Measurements from ENCODE around the gene BUD13. TPM values are rescaled to one million over a fixed set of nuclear protein-coding genes. Genes with fewer than 3 reads are reported as not detected.

The BUD13 gene
- total and polyA plus RNA-seq, 10 of the 15 experiments (the other 5 are each of a cell fraction or from before 2014, with no cell fraction given) = 10.9 to 36.5 (median 24.7) TPM

DNA sequence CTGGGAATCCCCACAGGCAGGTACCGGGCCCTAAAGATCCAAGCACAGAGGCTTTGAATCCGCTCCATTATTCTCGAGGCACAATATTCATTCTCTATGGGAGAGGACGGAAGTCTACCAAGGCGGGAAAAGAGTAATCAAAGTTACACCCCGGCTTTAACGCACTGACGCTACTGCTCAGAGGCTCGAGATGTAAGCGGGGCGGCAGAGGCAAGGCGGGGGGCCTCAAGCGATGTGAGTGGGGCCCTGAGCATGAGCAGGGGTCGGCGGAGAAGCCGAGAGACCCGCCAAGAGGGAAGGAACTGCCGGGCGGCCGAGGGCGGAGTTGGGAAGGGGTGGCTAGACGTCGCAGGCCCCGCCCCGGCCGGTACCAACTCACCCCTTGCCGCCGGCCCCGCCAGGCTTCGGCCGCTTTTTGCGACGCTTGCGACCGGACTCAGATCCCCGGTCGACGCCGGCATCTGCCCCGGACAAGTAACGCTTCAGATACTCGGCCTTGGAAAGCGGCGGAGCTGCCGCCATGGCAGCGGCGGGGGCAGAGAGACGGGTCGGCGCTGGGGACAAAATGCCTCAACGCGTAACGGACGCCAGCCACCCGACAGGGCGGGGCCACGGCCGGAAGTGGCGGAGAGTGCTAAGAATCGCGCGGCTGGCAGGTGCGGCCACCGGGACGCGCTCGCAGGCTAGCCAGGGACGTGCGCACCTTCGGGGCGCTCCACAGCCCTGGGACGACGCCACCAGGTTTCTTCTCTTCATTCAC is at the start of gene BUD13 (continued):
- TF ChIP-seq MYC (IDR thresholded peaks at IDR 0.05; ENCODE audit: insufficient read depth, insufficient read length, insufficient replicate concordance, low read length, severe bottlenecking) = no peak
- TF ChIP-seq, protein P1, sequence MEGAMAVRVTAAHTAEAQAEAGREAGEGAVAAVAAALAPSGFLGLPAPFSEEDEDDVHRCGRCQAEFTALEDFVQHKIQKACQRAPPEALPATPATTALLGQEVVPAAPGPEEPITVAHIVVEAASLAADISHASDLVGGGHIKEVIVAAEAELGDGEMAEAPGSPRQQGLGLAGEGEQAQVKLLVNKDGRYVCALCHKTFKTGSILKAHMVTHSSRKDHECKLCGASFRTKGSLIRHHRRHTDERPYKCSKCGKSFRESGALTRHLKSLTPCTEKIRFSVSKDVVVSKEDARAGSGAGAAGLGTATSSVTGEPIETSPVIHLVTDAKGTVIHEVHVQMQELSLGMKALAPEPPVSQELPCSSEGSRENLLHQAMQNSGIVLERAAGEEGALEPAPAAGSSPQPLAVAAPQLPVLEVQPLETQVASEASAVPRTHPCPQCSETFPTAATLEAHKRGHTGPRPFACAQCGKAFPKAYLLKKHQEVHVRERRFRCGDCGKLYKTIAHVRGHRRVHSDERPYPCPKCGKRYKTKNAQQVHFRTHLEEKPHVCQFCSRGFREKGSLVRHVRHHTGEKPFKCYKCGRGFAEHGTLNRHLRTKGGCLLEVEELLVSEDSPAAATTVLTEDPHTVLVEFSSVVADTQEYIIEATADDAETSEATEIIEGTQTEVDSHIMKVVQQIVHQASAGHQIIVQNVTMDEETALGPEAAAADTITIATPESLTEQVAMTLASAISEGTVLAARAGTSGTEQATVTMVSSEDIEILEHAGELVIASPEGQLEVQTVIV (IDR thresholded peaks at IDR 0.05; ENCODE audit: borderline replicate concordance, partially characterized antibody) = peak; percentile 49
- TF ChIP-seq, protein P2, sequence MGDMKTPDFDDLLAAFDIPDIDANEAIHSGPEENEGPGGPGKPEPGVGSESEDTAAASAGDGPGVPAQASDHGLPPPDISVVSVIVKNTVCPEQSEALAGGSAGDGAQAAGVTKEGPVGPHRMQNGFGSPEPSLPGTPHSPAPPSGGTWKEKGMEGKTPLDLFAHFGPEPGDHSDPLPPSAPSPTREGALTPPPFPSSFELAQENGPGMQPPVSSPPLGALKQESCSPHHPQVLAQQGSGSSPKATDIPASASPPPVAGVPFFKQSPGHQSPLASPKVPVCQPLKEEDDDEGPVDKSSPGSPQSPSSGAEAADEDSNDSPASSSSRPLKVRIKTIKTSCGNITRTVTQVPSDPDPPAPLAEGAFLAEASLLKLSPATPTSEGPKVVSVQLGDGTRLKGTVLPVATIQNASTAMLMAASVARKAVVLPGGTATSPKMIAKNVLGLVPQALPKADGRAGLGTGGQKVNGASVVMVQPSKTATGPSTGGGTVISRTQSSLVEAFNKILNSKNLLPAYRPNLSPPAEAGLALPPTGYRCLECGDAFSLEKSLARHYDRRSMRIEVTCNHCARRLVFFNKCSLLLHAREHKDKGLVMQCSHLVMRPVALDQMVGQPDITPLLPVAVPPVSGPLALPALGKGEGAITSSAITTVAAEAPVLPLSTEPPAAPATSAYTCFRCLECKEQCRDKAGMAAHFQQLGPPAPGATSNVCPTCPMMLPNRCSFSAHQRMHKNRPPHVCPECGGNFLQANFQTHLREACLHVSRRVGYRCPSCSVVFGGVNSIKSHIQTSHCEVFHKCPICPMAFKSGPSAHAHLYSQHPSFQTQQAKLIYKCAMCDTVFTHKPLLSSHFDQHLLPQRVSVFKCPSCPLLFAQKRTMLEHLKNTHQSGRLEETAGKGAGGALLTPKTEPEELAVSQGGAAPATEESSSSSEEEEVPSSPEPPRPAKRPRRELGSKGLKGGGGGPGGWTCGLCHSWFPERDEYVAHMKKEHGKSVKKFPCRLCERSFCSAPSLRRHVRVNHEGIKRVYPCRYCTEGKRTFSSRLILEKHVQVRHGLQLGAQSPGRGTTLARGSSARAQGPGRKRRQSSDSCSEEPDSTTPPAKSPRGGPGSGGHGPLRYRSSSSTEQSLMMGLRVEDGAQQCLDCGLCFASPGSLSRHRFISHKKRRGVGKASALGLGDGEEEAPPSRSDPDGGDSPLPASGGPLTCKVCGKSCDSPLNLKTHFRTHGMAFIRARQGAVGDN (IDR thresholded peaks at IDR 0.05) = peak; percentile 66; the same call in 1 of the 2 replicates
- TF ChIP-seq, protein P3, sequence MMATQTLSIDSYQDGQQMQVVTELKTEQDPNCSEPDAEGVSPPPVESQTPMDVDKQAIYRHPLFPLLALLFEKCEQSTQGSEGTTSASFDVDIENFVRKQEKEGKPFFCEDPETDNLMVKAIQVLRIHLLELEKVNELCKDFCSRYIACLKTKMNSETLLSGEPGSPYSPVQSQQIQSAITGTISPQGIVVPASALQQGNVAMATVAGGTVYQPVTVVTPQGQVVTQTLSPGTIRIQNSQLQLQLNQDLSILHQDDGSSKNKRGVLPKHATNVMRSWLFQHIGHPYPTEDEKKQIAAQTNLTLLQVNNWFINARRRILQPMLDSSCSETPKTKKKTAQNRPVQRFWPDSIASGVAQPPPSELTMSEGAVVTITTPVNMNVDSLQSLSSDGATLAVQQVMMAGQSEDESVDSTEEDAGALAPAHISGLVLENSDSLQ (IDR thresholded peaks at IDR 0.05) = peak; percentile 37; the same call in 1 of the 2 replicates
- no peak for TF ChIP-seq HDAC6 (IDR thresholded peaks at IDR 0.05; ENCODE audit: unreplicated experiment)
- peak; percentile 72; the same call in 1 of the 2 replicates for TF ChIP-seq TARDBP (IDR thresholded peaks at IDR 0.05; ENCODE audit: borderline replicate concordance)
- TF ChIP-seq CHD2 (IDR thresholded peaks at IDR 0.05; ENCODE audit: borderline replicate concordance, low read depth, low read length) = peak; percentile 81
- peak; percentile 92 for TF ChIP-seq TCF3 (IDR thresholded peaks at IDR 0.05; ENCODE audit: borderline replicate concordance, insufficient read depth, low read depth, low read length)
- peak; percentile 96; the same call in 1 of the 2 replicates for TF ChIP-seq ASH2L (IDR thresholded peaks at IDR 0.05; ENCODE audit: borderline replicate concordance, low read depth)
- TF ChIP-seq SP1 (IDR thresholded peaks at IDR 0.05; ENCODE audit: low read depth, low read length) = peak; percentile 78
- peak; percentile 67 for TF ChIP-seq CBFB (IDR thresholded peaks at IDR 0.05; ENCODE audit: low read depth)
- peak; percentile 52; the same call in 1 of the 2 replicates for TF ChIP-seq BMI1 (IDR thresholded peaks at IDR 0.05; ENCODE audit: borderline replicate concordance)
- peak; percentile 29; the same call in 1 of the 2 replicates for TF ChIP-seq BCL11A (IDR thresholded peaks at IDR 0.05; ENCODE audit: low read depth, low read length)
- TF ChIP-seq NR2C1 (IDR thresholded peaks at IDR 0.05) = peak; percentile 62
- no peak for TF ChIP-seq RAD51 (IDR thresholded peaks at IDR 0.05)
- 0 out of 4 replicates have a peak, but pooled peaks of 1 of the 2 experiments have one; percentile 41 for TF ChIP-seq SRF (IDR thresholded peaks at IDR 0.05; ENCODE audit: low read depth in 2 of 2, low read length in 2 of 2)
- TF ChIP-seq PML (IDR thresholded peaks at IDR 0.05; ENCODE audit: low read length) = 0 out of 2 replicates have a peak, but pooled peaks have one; percentile 75
- TF ChIP-seq, protein P4, sequence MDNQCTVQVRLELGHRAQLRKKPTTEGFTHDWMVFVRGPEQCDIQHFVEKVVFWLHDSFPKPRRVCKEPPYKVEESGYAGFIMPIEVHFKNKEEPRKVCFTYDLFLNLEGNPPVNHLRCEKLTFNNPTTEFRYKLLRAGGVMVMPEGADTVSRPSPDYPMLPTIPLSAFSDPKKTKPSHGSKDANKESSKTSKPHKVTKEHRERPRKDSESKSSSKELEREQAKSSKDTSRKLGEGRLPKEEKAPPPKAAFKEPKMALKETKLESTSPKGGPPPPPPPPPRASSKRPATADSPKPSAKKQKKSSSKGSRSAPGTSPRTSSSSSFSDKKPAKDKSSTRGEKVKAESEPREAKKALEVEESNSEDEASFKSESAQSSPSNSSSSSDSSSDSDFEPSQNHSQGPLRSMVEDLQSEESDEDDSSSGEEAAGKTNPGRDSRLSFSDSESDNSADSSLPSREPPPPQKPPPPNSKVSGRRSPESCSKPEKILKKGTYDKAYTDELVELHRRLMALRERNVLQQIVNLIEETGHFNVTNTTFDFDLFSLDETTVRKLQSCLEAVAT (IDR thresholded peaks at IDR 0.05) = peak; percentile 58; the same call in 1 of the 2 replicates
- TF ChIP-seq SPI1 (IDR thresholded peaks at IDR 0.05; ENCODE audit: borderline replicate concordance, insufficient read depth, low read depth, low read length) = 0 out of 2 replicates have a peak, but pooled peaks have one; percentile 12
- peak; percentile 79 for TF ChIP-seq TAF1 (IDR thresholded peaks at IDR 0.05; ENCODE audit: borderline replicate concordance, low read depth, low read length)
